Measurements from ENCODE around the gene CEP128.

Gene CEP128

DNA sequence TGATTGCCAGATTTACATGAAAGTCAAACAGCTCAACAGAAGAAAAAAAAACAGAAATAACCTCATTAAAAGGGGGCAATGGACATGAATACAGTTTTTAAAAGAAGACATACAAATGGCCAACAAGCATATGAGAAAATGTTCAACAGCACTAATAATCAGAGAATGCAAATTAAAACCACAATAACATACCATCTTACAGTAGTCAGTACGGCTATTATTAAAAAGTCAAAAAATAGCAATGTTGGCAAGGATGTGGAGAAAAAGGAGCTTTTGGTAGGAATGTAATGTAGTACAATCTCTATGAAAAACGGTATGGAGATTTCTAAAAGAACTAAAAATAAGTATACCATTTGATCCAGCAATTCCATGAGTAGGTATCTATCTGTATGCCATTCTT, 272.1 kb downstream of the CEP128 start:
- H3K9me2 ChIP-seq (replicated peaks; ENCODE audit: control insufficient read depth, low read length) = no peaks in the 10 kb centered on the region
- no peak overlapping the region for H3K4me3 ChIP-seq (ENCODE audit: low read length)
- H4K20me1 ChIP-seq (ENCODE audit: control insufficient read depth, insufficient read depth, low read depth, low read length) = no peaks in the 10 kb centered on the region
- no peak overlapping the region for H3K4me2 ChIP-seq (ENCODE audit: low read length)
- peaks cover 10% of the 10 kb centered on the region for H3K4me1 ChIP-seq (ENCODE audit: control insufficient read depth, low read length)
- 0 out of 2 replicates have a peak, but pooled peaks cover 4% of the 10 kb centered on the region for H3K9me3 ChIP-seq (ENCODE audit: control insufficient read depth, insufficient read depth, low read length)
- H3F3A ChIP-seq (ENCODE audit: control insufficient read depth, insufficient read depth) = no peaks in the 10 kb centered on the region
- H3K27ac ChIP-seq (ENCODE audit: low read depth, low read length) = no peak overlapping the region
- no peaks in the 10 kb centered on the region for H3K36me3 ChIP-seq (ENCODE audit: control insufficient read depth, low read length)
- H3K79me2 ChIP-seq (ENCODE audit: control insufficient read depth, low read length) = no peaks in the 10 kb centered on the region
- no peaks in the 10 kb centered on the region for H3K27me3 ChIP-seq (ENCODE audit: control insufficient read depth, low read length)
- no peak for TF ChIP-seq EZH2phosphoT487 (IDR thresholded peaks at IDR 0.05; ENCODE audit: borderline replicate concordance, low read length)
- TF ChIP-seq CTCF (IDR thresholded peaks at IDR 0.05; ENCODE audit: low read depth, low read length, poor library complexity, severe bottlenecking) = no peak

GRCh38 chr14:80664576-80664975, 277.0 kb downstream of the CEP128 start:
- H3K4me1 ChIP-seq (ENCODE audit: control insufficient read depth, low read length) = no peaks in the 10 kb centered on the region
- H3K4me3 ChIP-seq (ENCODE audit: low read length) = no peak overlapping the region
- no peaks in the 10 kb centered on the region for H3K9me2 ChIP-seq (replicated peaks; ENCODE audit: control insufficient read depth, low read length)
- no peak overlapping the region for H3K4me2 ChIP-seq (ENCODE audit: low read length)
- no peaks in the 10 kb centered on the region for H4K20me1 ChIP-seq (ENCODE audit: control insufficient read depth, insufficient read depth, low read depth, low read length)
- 0 out of 2 replicates have a peak, but pooled peaks cover 4% of the 10 kb centered on the region for H3K9me3 ChIP-seq (ENCODE audit: control insufficient read depth, insufficient read depth, low read length)
- H3F3A ChIP-seq (ENCODE audit: control insufficient read depth, insufficient read depth) = no peaks in the 10 kb centered on the region
- TF ChIP-seq EZH2phosphoT487 (IDR thresholded peaks at IDR 0.05; ENCODE audit: borderline replicate concordance, low read length) (no peak), CTCF (IDR thresholded peaks at IDR 0.05; ENCODE audit: low read depth, low read length, poor library complexity, severe bottlenecking) (no peak)
- H3K36me3 ChIP-seq (ENCODE audit: control insufficient read depth, low read length) = no peaks in the 10 kb centered on the region
- no peaks in the 10 kb centered on the region for H3K79me2 ChIP-seq (ENCODE audit: control insufficient read depth, low read length)
- no peaks in the 10 kb centered on the region for H3K27me3 ChIP-seq (ENCODE audit: control insufficient read depth, low read length)
- no peak overlapping the region for H3K27ac ChIP-seq (ENCODE audit: low read depth, low read length)

- H3K27ac ChIP-seq (ENCODE audit: low read depth, low read length) = no peak overlapping the region
- no peaks in the 10 kb centered on the region for H3K9me2 ChIP-seq (replicated peaks; ENCODE audit: control insufficient read depth, low read length)
- no peaks in the 10 kb centered on the region for H3K36me3 ChIP-seq (ENCODE audit: control insufficient read depth, low read length)
- H3F3A ChIP-seq (ENCODE audit: control insufficient read depth, insufficient read depth) = no peaks in the 10 kb centered on the region
- H3K79me2 ChIP-seq (ENCODE audit: control insufficient read depth, low read length) = no peaks in the 10 kb centered on the region
- H4K20me1 ChIP-seq (ENCODE audit: control insufficient read depth, insufficient read depth, low read depth, low read length) = no peaks in the 10 kb centered on the region
- H3K4me1 ChIP-seq (ENCODE audit: control insufficient read depth, low read length) = no peaks in the 10 kb centered on the region
- H3K4me3 ChIP-seq (ENCODE audit: low read length) = no peak overlapping the region
- TF ChIP-seq EZH2phosphoT487 (IDR thresholded peaks at IDR 0.05; ENCODE audit: borderline replicate concordance, low read length) (no peak), CTCF (IDR thresholded peaks at IDR 0.05; ENCODE audit: low read depth, low read length, poor library complexity, severe bottlenecking) (no peak)
- H3K27me3 ChIP-seq (ENCODE audit: control insufficient read depth, low read length) = no peaks in the 10 kb centered on the region
- 0 out of 2 replicates have a peak, but pooled peaks cover under 1% of the 10 kb centered on the region for H3K9me3 ChIP-seq (ENCODE audit: control insufficient read depth, insufficient read depth, low read length)
- no peak overlapping the region for H3K4me2 ChIP-seq (ENCODE audit: low read length)
These were observed 278.0 kb downstream of the CEP128 start for GRCh38 chr14:80663541-80663940.
